KOPT-K1 (cell line): Measurements from ENCODE around the gene TCFL5.

ENCODE experiments used
- H3K27ac ChIP-seq: fragments of 200-600 bp; sonication (generic); 2 replicates; pipeline ENCODE4 v1.5.1; 2016; ENCODE audit warnings: antibody characterized with exemption, mild to moderate bottlenecking, low read depth, low read length; ENCODE audit not compliant: poor library complexity, severe bottlenecking
- H3K36me3 ChIP-seq: fragments of 200-600 bp; sonication (generic); 2 replicates; pipeline ENCODE4 v1.5.1; 2017; ENCODE audit warnings: antibody characterized with exemption, mild to moderate bottlenecking, low read length, moderate library complexity; ENCODE audit not compliant: insufficient read depth
- H3K9me3 ChIP-seq: fragments of 200-600 bp; sonication (generic); 2 replicates; pipeline ENCODE4 v1.5.1; 2017; ENCODE audit warnings: antibody characterized with exemption, low read length, mild to moderate bottlenecking; ENCODE audit not compliant: insufficient read depth, poor library complexity, severe bottlenecking

Gene TCFL5

DNA sequence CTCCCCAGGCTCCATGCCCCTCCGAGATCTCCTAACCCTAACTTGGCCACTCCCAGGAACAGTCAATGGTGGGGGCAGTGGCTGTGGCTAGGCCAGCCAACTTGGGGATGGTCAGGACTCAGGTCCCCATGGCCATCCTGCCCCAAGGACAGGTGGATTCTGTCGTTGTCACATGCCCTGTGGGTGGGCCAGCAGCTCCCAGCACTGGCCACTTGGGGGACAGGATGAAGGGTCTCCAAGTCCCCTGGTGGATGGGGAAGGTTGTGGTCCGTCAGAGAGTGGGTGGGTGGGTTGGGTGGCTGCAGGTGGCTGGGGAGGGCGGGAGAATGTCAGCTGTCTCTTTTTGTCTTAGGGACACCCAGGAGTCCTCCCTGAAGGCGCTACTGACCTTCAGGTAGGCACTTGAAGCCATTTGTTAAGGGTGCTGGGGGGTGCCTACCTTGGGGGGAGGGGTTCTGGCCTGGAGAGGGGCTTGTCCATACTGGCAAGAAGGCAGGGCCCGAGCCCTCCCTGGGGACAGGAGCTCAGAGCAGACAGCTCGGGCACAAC lies 39.3 kb downstream of the TCFL5 start:
- Histone ChIP-seq H3K27ac (no peak overlapping the region), H3K36me3 (no peaks in the 10 kb centered on the region), H3K9me3 (no peaks in the 10 kb centered on the region)

DNA sequence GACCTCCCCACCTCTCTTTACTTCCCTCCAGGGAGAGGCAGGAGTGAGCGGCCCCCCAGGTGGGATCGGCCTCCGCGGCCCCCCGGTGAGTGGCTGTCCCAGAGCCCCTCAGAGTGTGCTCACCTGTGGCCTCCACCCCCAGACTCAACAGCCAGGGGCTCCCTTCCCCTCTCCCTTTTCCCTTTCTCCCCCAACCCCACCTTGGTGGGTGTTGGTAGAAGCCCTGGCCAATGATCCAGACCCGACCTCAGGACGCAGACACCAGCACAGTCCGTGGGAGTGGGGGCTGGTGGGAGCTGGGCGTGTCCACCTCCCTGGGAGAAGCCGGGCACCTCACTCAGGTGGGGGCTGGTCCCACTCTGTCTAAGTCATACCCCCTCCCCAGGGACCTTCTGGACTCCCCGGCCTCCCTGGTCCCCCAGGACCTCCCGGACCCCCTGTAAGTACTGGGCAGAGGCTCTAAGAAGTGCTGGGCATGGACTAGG lies 39.9 kb downstream of the TCFL5 start:
- Histone ChIP-seq H3K9me3 (no peaks in the 10 kb centered on the region), H3K36me3 (no peaks in the 10 kb centered on the region)

DNA sequence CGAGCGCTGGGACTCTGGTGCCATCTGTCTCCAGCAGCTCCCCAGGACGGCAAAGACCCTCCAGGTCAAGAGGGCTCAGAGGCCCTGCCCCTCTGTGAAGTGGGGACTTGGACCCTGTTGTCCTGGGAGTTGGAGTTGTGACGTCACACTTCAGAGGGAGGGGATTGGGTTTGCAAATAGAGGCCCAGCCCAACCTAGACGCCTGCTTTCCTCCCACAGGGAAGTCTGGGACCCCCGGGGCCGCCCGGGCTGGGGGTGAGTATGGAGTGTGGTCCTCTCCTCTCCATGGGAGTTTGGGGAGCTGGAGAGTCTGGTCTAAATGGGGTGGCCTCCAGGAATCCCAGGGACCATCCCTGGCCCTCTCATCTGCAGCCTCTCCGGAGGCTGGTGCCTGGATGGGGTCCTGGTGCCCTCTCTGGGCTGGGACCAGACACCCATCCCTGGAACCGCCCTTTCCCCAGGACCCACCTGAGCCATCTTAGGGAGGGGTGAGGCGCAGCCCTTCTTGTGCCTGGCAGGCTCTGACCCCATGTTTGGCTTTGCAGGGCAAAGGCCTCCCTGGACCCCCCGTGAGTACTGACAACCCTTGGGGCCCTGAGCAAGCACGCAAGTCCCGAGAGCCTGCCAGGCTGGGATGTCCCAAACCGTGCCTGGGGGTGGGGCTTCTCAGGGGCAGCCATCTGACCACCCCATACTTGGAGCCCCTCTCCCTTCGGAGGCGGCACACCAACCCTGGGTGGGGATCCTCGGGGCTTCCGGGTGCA lies 40.5 kb downstream of the TCFL5 start:
- Histone ChIP-seq H3K27ac (no peak overlapping the region), H3K36me3 (no peaks in the 10 kb centered on the region), H3K9me3 (no peaks in the 10 kb centered on the region)

More for the DNA sequence above, 39.9 kb downstream of the TCFL5 start:
- H3K27ac ChIP-seq = no peak overlapping the region

DNA sequence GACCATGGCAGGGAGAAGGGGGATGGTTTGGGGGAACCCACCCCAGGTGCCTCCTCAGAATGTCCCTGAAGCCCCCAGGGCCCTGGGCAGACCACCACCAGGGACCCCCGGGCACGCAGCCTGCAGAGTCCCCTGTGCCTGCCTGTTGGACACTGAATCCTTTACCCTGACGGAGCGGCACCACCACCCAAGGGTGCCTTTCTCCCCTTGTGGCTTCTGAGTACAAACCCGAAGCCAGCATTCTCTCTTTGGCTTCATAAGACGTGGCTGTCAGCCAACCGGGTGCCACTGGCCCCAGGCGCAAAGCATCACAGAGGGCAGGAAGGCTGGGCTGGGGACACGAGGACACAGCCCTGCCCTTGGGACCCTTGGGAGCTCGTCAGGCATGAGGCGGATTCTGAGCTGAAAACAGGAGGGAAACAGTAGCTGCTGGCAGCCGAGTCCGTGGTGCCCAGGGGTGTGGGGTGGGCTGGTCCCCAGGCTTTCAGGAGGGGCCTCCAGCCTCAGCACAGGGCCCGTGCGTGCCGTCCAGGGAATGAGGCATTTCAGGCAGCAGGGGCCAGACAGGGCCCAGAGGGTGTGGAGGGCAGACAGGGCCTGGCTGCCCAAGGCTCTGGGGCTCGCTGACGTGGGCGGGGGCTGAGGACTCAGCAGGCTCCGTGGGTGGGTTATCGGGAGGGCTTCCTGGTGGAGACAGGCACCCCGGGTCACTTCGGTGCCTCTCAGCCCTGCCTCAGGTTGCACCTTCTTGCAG lies 41.2 kb downstream of the TCFL5 start:
- H3K27ac ChIP-seq = no peak overlapping the region
- no peaks in the 10 kb centered on the region for H3K36me3 ChIP-seq
- no peaks in the 10 kb centered on the region for H3K9me3 ChIP-seq

DNA sequence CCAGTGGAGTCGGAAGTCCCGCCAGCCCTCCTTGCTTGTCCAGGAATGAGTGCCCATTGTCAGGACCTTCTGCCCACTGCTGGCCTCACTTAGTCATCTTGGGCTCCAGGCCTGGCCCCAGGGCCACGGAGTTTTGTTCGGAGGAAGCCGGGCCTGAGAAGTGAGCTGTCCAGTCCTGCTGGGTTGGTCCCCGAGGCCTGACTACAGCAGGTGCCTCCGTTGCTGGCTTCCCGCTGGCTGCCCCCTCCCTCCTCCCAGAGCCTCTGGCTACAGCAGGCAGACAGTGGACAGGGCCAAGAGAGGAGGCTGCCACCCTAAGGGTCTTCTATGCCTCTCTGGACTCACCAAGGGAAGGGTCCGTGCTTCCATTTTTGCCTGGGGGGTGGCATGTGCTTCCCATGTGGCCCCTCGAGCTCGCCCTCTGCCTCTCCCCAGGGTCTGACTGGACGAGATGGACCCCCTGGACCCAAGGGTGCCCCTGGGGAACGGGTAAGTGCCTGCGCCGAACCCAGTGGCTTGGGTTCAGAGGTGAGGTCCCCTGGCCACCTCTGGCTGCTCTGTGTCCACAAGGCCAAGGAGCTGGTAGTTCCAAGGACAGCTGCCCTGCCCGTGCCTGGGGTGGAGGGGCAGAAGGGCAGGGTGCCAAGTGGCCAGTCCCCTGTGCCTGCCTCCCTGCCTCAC lies 42.0 kb downstream of the TCFL5 start:
- no peaks in the 10 kb centered on the region for H3K9me3 ChIP-seq
- H3K36me3 ChIP-seq = no peaks in the 10 kb centered on the region
- H3K27ac ChIP-seq = no peak overlapping the region

DNA sequence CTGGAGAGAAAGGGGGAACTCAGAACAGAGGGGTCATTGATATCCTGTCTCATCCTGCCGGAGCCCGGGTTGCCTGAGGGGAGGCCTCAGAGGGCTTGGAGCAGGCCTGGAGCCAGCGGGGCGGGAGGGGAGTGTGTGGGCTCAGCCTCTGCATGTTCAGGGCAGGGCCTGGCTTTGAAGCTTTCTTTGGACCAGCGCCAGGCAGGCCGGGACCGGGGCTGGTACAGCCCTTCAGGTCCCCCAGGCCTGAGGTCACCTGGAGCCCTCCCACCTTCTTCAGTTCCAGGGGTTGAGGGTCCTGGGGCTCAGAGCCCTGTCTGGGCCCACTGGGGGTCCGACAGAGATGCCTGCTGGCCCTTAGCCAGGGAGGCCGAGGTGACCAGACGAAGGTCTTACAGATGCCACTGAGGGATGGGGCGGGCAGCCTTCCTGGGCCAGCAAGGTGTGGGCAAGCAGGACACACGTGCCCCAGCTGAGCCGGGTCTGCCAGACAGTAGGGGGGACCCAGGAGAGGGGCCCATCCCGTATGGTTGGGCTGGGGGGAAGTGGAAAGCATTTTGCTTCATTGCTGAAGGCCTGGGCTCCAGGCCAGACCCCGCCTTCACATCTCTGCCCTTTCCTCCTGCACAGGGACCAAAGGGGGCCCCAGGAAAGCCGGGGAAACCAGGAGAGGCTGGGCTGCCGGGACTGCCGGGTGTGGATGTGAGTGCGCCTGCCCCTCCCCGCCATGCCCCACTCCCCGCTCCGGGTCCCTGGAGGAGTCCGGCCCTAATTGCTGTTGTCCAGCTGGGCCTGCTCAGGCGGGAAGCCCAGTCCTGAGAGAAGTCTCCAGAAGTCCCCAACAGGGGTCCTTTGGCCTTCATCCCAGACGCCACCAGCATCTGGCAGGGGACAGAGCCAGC lies 42.8 kb downstream of the TCFL5 start:
- Histone ChIP-seq H3K27ac (no peak overlapping the region), H3K36me3 (no peaks in the 10 kb centered on the region; the same call in 1 of the 2 replicates), H3K9me3 (no peaks in the 10 kb centered on the region)

DNA sequence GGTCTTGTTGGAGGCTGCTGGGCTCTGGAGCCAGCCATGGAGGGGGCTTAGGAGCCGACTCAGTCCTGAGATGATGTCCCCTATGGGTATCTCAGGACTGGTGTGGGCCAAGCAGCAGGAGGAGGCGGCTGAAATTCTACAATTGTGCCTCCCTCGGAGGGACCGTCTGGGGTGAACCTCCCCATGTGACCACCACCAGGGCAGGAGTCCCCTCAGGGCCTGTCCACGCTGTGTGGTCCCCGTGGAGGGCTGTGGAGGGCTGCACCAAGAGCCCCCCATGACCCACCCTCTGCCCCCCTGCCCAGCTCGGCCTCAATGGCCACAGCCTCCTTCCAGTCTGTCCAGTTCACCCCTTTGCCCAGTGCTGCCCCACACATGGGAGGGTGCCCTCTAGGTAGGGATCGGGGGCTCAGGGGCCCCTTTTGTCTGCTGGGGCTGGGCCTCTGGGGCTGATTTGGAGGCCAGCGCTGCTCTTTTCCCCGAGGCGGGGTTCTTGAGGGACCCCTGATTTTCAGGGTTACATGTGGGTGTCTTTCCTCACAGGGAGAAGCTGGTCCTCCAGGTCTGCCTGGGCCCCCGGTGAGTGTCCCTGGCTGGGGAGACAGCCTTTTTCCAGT lies 43.5 kb downstream of the TCFL5 start:
- H3K36me3 ChIP-seq = peaks cover under 1% of the 10 kb centered on the region; the same call in 1 of the 2 replicates
- H3K27ac ChIP-seq = no peak overlapping the region
- no peaks in the 10 kb centered on the region for H3K9me3 ChIP-seq

DNA sequence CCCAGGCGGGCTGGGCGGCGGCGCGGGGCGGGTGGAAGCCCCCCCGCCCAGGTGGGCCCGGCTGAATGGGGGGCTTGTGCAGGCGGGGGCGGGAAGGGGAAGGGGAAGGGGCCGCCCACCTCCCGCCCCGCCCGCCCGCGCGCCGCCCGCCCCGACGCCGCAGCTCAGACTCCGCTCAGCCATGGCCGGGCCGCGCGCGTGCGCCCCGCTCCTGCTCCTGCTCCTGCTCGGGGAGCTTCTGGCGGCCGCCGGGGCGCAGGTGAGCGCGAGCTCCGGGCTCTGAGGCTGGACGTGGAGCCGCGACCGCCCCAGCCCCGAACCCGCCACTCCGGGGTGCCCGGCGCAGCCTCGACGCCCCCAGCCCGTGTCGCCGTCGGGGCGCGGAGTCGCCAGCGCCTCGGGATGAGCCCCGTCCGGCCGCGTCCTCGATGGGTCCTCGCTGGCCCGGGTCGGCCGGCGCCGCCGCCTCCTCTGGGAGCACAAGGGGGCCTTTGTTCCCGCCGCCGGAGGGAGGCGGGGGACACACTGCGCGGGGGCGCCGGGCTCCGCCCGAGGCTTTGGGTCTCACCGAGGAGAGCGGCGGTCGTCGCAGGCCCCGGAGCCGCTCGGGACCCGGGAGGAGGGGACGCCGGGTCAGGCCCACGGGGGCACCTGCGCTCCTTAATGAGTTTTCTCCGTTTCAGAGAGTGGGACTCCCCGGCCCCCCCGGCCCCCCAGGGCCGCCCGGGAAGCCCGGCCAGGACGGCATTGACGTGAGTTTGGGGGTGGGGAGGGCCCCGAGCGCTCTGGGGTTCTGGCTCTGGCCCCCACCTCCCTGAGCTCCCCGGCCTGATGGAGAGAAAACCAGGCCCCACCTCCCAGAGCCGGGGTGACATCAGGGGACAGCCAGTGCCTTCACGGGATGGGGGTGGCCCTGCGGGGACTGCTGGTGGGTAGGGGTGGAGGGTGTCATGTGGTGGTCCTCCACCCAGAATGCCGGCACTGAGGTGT lies 44.4 kb downstream of the TCFL5 start, which contains the start of gene COL9A3:
Gene COL9A3 (plus strand): TSS at position 167 of the 990 bp plus-strand sequence. CDS start 15 bp downstream, at position 182.
- Histone ChIP-seq H3K36me3 (peaks cover 9% of the 10 kb centered on the region), H3K27ac (no peak within 1 kb of the TSS), H3K9me3 (no peaks in the 10 kb centered on the region)

DNA sequence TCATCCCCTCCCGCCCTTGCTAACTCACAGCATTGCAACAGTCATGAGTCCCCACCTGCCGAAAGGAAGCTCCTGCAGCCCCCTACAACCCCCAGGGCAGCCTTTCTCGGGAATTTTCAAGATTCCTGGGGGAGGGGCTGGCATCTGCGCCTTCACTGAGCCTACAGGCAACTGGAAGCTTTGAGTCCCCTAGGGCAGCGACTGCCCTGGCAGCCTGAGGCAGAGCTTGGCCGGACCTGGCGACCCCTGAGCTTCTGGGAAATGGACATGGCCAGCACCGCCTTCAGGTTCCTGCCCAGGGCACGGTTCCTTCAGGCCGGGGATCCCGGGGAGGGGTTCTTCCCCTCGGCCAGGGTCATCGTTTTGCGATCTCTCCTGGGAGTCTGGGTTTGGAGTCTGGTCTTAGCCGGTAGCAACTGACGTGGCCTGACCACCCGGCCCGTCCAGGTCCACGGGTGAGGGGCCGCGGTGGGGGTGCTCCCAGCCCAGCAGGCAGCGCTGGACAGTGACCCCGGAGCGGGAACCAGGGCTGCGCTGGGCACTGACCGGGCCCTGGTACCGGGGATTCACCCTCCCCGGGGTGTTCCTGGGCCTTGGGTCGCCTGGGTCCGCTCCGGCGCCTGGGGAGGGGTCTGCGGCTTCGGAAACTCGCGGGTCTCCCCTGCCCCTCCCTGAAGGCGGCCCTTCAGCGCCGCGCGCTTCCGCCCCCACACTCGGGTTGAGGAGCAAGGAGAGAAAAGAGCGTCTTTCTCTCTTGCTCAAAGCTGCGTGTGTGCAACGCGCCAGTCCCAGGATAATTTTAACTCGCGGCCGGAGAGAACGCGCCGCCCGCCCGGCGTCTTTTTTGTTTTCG lies 45.4 kb downstream of the TCFL5 start:
- no peak overlapping the region for H3K27ac ChIP-seq
- no peaks in the 10 kb centered on the region for H3K9me3 ChIP-seq
- H3K36me3 ChIP-seq = peaks cover 18% of the 10 kb centered on the region

DNA sequence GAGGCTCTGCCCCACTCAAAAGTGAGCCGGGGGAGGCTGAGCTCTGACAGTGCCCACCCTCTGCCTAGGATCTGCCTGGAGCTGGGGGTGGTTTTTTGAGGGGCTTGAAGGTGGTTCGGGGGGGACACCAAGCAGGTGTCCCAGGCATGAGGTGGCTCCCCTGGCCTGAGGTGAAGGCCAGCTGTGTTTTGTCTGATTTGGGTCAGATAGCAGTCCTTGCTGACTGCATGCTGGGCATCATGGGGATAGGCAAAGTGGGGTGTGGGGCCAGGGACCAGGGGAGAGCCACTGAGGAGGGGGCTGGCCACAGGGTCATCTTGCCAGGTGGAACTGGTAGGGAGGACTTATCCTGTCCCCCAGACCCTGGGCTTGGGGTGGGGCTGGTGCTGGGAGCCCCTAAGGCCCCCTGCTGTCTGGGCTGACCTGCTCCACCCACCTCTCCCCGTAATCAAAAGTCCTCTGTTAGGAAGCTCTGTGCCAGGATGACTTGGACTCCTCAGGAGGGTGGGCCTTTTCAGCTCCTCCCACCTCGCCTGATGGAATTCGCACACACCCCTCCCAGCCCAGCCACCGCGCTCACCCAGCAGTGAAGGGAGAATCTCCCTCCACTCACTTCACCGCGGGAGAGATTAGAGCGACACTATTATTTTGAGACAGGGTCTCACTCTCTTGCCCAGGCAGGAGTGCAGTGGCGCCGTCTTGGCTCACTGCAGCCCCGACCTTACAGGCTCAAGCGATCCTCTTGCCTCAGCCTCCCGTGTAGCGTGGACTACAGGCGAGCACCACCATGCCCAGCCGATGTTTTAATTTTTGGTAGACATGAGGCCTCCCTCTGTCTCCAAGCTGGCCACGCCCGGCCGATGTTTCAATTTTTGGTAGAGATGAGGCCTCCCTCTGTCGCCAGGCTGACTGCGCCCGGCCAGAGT lies 46.3 kb downstream of the TCFL5 start:
- no peaks in the 10 kb centered on the region for H3K9me3 ChIP-seq
- no peak overlapping the region for H3K27ac ChIP-seq
- H3K36me3 ChIP-seq = peaks cover 28% of the 10 kb centered on the region

DNA sequence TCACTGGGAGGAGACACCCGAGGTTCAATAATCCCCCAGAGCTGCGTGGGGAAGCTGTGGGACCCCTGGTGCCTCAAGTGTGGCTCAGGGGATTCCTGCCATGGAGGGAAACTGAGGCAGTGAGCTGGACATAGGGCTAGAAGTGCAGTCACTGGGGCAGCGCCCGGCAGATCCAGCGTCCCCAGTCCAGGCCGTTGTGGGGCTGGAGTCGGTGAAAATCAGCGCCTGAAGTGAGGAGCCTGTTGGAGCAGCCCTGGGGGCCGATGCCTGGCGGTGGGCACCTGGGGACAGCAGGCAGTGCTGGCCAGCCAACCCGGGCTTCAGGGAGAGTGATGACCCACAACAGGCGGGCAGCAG lies 46.9 kb downstream of the TCFL5 start:
- Histone ChIP-seq H3K36me3 (peaks cover 34% of the 10 kb centered on the region), H3K27ac (no peak overlapping the region)

More for the DNA sequence above, 46.9 kb downstream of the TCFL5 start:
- no peaks in the 10 kb centered on the region for H3K9me3 ChIP-seq
